GM13977 (cell line): ENCODE results near the gene NRIP1.

Experiments
- DNase-seq: peaks from one replicate; pipeline ENCODE4 v3.0.0; 2012; ENCODE audit warnings: low spot score
- CTCF ChIP-seq: IDR thresholded peaks from 2 replicates; pipeline ENCODE4 v1.5.1; 2012; ENCODE audit warnings: mild to moderate bottlenecking, control low read depth; ENCODE audit not compliant: insufficient read depth; ENCODE audit errors: extremely low read depth, missing control alignments
- in situ Hi-C: fragments of 300-500 bp; cut with MboI; formaldehyde crosslinking; loops from one replicate; pipeline ENCODE4 v1.12.0; 2022; ENCODE audit warnings: low sequenced_read_pairs, low pct_unique_long_range_greater_than_20kb, mixed read lengths, inconsistent platforms; ENCODE audit not compliant: unreplicated experiment

The NRIP1 gene

GRCh38 chr21:14923468-14923867 lies 141.3 kb downstream of the NRIP1 start:
- no peak for TF ChIP-seq CTCF
- in situ Hi-C loops, result no loop called here
- no peak for DNase-seq

- no peak for TF ChIP-seq CTCF
- no peak for DNase-seq
- in situ Hi-C loops, result no loop called here
Observed at GRCh38 chr21:14922980-14923379, 141.8 kb downstream of the NRIP1 start.

GRCh38 chr21:14918527-14918926 lies 146.3 kb downstream of the NRIP1 start:
- in situ Hi-C loops, result no loop called here
- TF ChIP-seq CTCF, result no peak
- no peak for DNase-seq

GRCh38 chr21:14917762-14918161 lies 147.0 kb downstream of the NRIP1 start:
- no peak for DNase-seq
- in situ Hi-C loops, result no loop called here
- no peak for TF ChIP-seq CTCF

- no peak for TF ChIP-seq CTCF
- in situ Hi-C loops, result no loop called here
- no peak for DNase-seq
Observed at GRCh38 chr21:14916676-14917141, 148.1 kb downstream of the NRIP1 start.

- DNase-seq, result no peak
- in situ Hi-C loops, result no loop called here
- no peak for TF ChIP-seq CTCF
Observed at GRCh38 chr21:14913638-14914037, 151.2 kb downstream of the NRIP1 start.

GRCh38 chr21:14911351-14911750 lies 153.4 kb downstream of the NRIP1 start:
- TF ChIP-seq CTCF, result no peak
- no peak for DNase-seq

More at GRCh38 chr21:14911351-14911750, 153.4 kb downstream of the NRIP1 start:
- in situ Hi-C loops, result no loop called here
